Camera-type eye (tissue), 1 donor: ENCODE results near the gene BRDT. TPM values are rescaled to one million over a fixed set of nuclear protein-coding genes. Genes with fewer than 3 reads are reported as not detected.

Source experiments
- total RNA-seq: library from RNA; depleted of rRNA; stranded (reverse); fragments of >200 nt; gene quantifications from one replicate; pipeline ENCODE4 v1.2.3, GENCODE V29; 2014

BRDT gene
- total RNA-seq: not detected

GRCh38 chr1:91949356-91949699 is at the start of gene BRDT:
Gene BRDT (plus strand): TSS chr1:91949401. CDS start chr1:91962755, 13,354 bp downstream.

Other genes starting within 250 kb of the BRDT start
- 41.1 TPM for gene TGFBR3, start 63.2 kb upstream of the BRDT start, total RNA-seq
- 2.4 TPM for gene EPHX4, start 80.6 kb downstream of the BRDT start, total RNA-seq
- gene SETSIP, start 126.0 kb downstream of the BRDT start, total RNA-seq: not detected
- 151 TPM for gene BTBD8, start 130.9 kb downstream of the BRDT start, total RNA-seq